ENCODE data around the gene HPCAL1.
A peak's percentile ranks its signal among the peaks of the same experiment; 100 is the strongest.

HPCAL1 gene

DNA sequence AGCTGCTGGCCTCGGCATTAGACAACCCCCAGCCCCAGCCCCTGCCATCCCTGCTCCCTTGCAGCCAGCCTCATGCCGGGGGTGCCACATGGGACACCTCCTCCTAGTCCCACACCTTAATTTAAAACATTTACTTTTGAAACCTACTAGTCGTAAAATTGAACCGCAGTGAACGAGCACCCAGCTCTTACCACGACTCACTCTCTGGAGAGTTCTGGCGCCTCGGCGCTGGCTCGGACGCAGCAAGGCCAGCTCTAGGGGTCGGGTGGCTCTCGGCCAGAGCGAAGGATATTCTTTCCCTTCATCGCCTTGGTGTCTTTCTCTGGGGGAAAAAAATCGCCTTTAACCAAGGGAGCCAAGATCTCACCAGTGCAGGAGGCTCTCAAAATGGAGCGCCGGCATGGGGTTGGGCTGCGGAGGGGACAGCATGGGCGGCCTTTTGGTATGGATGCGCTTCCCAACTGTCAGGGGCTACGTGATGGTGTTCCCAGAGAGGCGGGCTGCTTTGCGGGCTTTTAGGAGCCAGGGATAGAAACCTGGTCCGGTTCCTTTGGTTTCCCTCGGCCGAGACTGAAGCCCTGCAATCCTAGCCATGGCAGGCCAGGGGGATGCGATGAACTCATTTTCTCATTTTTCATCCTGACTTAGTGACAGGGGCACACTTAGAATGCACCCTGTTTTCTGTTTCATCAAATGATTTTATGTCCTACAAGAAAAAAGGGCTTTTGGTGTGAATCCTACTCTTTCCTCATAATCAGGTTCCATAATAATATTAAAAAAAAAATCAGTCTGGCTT lies 2.0 kb downstream of the HPCAL1 start:
- no peaks in the 10 kb centered on the region for H3K36me3 ChIP-seq (ENCODE audit: control insufficient read depth, insufficient read depth, low read length)
- no peak overlapping the region for H3K27ac ChIP-seq (ENCODE audit: low read depth, low read length, severe bottlenecking)
- 18 to 27% methylated on average over 21 to 25 of the region's 28 CpGs for WGBS, 2 experiments (ENCODE audit: insufficient coverage in 2 of 2)
- peak overlapping the region; percentile 77 for H3K4me3 ChIP-seq (ENCODE audit: extremely low read depth, insufficient read depth, low read length, poor library complexity, severe bottlenecking)
- H3K4me1 ChIP-seq (ENCODE audit: control insufficient read depth, insufficient read depth, low read length, poor library complexity, severe bottlenecking), result peaks cover 19% of the 10 kb centered on the region
- peaks cover 4% of the 10 kb centered on the region for H3K9me3 ChIP-seq (ENCODE audit: control insufficient read depth, low read length)

DNA sequence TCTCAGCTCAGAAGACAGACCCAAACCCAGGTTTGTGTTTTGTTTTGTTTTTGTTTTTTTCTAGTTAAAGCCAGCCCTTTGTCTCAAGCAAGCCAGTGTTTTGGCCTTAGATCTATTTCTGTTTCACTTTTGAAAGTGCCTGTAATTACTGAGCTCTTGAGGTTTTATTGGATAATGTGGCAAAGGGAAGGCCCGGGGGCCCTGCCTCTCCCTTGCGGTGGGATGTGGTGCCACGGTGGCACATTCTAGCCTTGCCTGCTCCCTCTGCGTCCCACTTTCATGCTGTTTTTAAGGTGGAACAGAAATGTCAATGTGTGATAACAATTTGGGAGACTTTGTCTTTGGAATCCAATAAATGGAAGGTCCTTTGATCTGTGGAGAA lies 2.5 kb downstream of the HPCAL1 start:
- H3K4me1 ChIP-seq (ENCODE audit: control insufficient read depth, insufficient read depth, low read length, poor library complexity, severe bottlenecking), result peaks cover 19% of the 10 kb centered on the region
- no peak overlapping the region for H3K27ac ChIP-seq (ENCODE audit: low read depth, low read length, severe bottlenecking)
- no peak overlapping the region for H3K4me3 ChIP-seq (ENCODE audit: extremely low read depth, insufficient read depth, low read length, poor library complexity, severe bottlenecking)
- H3K9me3 ChIP-seq (ENCODE audit: control insufficient read depth, low read length), result no peaks in the 10 kb centered on the region
- WGBS, 2 experiments (ENCODE audit: insufficient coverage in 2 of 2), result 94% methylated on average over 3 of the region's 4 CpGs; no CpG with 5 or more reads in 1 of the 2 experiments
- no peaks in the 10 kb centered on the region for H3K36me3 ChIP-seq (ENCODE audit: control insufficient read depth, insufficient read depth, low read length)

DNA sequence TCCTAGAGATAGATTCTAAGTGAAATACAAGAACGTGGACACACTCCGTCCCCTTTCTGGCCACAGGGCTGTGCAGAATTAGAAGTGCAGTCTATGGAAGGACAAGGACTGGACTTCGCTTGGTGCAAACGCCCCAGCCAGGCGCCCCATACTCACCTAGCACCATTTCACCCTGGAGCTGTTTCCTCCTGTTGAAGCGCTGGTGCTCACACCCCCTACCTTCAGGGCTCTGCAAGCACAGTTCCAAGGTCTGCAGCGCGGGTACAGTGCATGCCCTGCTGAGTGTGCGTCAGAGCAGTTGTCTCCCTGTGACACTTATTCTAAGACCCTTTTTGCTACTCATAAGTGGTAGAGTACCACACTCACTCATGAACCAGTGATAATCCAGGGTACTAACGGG lies 3.0 kb downstream of the HPCAL1 start:
- Histone ChIP-seq H3K4me3 (ENCODE audit: extremely low read depth, insufficient read depth, low read length, poor library complexity, severe bottlenecking) (no peak overlapping the region), H3K4me1 (ENCODE audit: control insufficient read depth, insufficient read depth, low read length, poor library complexity, severe bottlenecking) (peaks cover 19% of the 10 kb centered on the region), H3K27ac (ENCODE audit: low read depth, low read length, severe bottlenecking) (no peak overlapping the region), H3K36me3 (ENCODE audit: control insufficient read depth, insufficient read depth, low read length) (no peaks in the 10 kb centered on the region), H3K9me3 (ENCODE audit: control insufficient read depth, low read length) (no peaks in the 10 kb centered on the region)
- 77 to 80% methylated on average over 9 of the region's 10 CpGs for WGBS, 2 experiments (ENCODE audit: insufficient coverage in 2 of 2)

DNA sequence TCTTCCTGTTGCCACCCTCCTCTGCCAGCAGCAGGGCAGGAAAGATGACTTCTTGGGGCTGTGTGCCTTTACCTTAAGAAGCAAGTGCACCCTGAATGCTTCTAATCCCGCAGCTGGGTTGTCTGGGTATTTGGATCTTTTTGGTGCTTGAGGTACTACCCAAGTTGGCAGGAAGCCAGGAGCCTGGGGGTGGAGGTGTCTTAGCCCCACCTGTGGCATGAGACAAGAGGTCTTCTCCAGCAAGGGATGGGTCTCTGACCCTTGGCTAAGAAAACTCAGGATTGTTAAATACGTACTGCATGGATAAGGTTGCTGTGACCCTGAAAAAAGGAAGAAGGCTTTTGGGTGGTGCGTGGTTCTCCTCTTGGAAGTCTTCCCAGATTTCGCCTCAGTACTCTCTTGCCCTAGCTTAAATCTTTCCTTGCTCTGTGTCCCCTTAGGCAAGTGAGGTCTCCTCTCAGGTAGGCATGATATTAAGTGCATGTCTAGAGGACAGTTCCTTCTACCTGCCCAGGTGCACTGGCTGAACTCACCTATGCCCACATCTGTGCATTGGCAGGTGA lies 4.3 kb downstream of the HPCAL1 start:
- Histone ChIP-seq H3K9me3 (ENCODE audit: control insufficient read depth, low read length) (no peaks in the 10 kb centered on the region), H3K36me3 (ENCODE audit: control insufficient read depth, insufficient read depth, low read length) (peaks cover 2% of the 10 kb centered on the region), H3K27ac (ENCODE audit: low read depth, low read length, severe bottlenecking) (no peak overlapping the region), H3K4me3 (ENCODE audit: extremely low read depth, insufficient read depth, low read length, poor library complexity, severe bottlenecking) (no peak overlapping the region), H3K4me1 (ENCODE audit: control insufficient read depth, insufficient read depth, low read length, poor library complexity, severe bottlenecking) (peaks cover 15% of the 10 kb centered on the region)
- WGBS, 2 experiments (ENCODE audit: insufficient coverage in 2 of 2), result 90 to 96% methylated on average over 2 to 4 of the region's 4 CpGs

DNA sequence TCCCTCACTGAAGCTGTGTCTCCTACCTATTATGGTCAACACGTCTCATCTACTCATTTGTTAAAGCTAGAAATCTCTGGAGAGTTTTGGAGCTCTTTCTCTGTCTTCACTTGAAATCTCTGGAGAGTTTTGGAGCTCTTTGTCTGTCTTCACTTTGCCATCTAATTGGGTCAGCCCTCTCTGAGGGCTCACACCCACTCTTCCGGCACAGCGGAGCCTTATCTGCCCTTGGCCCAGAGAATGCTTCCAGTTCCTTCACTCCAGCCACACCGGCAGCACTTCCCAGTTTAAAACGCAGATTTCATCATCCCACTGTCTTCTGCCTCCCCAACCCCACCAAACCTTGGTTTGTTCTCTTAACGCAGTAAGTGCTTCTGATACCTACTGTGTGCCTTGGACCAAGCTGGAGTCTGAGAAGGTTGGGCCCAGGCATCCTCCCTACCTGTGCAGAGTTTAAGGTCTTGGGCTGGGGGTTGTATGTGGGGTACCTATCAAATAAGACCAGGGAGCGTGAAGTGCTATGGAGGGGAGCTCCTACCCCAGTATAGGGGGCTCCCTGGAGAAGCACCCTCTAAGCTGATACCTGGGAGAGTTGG lies 5.0 kb downstream of the HPCAL1 start:
- no peak overlapping the region for H3K27ac ChIP-seq (ENCODE audit: low read depth, low read length, severe bottlenecking)
- peaks cover 10% of the 10 kb centered on the region for H3K4me1 ChIP-seq (ENCODE audit: control insufficient read depth, insufficient read depth, low read length, poor library complexity, severe bottlenecking)
- H3K36me3 ChIP-seq (ENCODE audit: control insufficient read depth, insufficient read depth, low read length), result peaks cover 8% of the 10 kb centered on the region
- no peak overlapping the region for H3K4me3 ChIP-seq (ENCODE audit: extremely low read depth, insufficient read depth, low read length, poor library complexity, severe bottlenecking)
- WGBS, 2 experiments (ENCODE audit: insufficient coverage in 2 of 2), result 82 to 88% methylated on average over 5 of the region's 7 CpGs
- H3K9me3 ChIP-seq (ENCODE audit: control insufficient read depth, low read length), result no peaks in the 10 kb centered on the region

DNA sequence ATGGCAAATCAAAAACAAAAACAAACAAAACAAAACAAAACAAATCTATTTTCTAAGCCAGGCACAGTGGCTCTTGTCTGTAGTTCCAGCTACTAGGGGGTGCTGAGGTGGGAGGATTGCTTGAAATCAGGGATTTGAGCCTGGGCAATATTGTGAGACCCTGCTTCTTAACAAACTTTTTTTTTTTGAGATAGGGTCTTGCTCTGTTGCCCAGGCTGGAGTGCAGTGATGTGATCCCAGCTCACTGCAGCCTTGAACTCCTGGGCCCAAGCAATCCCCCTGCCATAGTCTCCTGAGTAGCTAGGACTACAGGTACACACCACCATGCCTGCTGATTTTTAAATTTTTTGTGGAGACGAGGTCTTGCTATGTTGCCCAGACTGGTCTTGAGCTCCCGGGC lies 6.2 kb downstream of the HPCAL1 start:
- Histone ChIP-seq H3K4me3 (ENCODE audit: extremely low read depth, insufficient read depth, low read length, poor library complexity, severe bottlenecking) (no peak overlapping the region), H3K4me1 (ENCODE audit: control insufficient read depth, insufficient read depth, low read length, poor library complexity, severe bottlenecking) (peaks cover 10% of the 10 kb centered on the region), H3K36me3 (ENCODE audit: control insufficient read depth, insufficient read depth, low read length) (peaks cover 8% of the 10 kb centered on the region), H3K27ac (ENCODE audit: low read depth, low read length, severe bottlenecking) (no peak overlapping the region), H3K9me3 (ENCODE audit: control insufficient read depth, low read length) (no peaks in the 10 kb centered on the region)
- 100% methylated on average over 2 of the region's 2 CpGs for WGBS, 2 experiments (ENCODE audit: insufficient coverage in 2 of 2)

DNA sequence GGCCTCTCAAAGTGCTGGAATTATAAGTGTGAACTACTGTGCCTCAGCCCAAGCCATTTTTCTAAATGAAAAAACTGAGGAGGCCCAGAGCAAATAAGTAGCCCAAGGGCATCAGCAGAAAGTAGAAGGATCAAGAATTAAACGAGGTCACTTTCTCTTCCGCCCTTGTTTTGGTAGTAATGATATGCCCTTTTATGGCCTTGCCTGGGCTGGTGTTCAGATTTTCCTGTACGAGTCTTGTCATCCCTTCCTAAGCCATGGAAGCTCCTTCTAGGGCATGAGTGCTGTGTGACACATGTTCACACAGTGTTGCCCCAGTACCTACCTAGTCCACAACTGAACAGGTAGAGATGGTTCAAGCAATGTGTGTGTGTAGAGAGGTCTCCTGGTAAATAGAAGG lies 6.6 kb downstream of the HPCAL1 start:
- peaks cover 8% of the 10 kb centered on the region for H3K36me3 ChIP-seq (ENCODE audit: control insufficient read depth, insufficient read depth, low read length)
- 100% methylated on average over 1 of the region's 3 CpGs; no CpG with 5 or more reads in 1 of the 2 experiments for WGBS, 2 experiments (ENCODE audit: insufficient coverage in 2 of 2)
- no peak overlapping the region for H3K4me3 ChIP-seq (ENCODE audit: extremely low read depth, insufficient read depth, low read length, poor library complexity, severe bottlenecking)
- no peak overlapping the region for H3K27ac ChIP-seq (ENCODE audit: low read depth, low read length, severe bottlenecking)
- H3K9me3 ChIP-seq (ENCODE audit: control insufficient read depth, low read length), result no peaks in the 10 kb centered on the region
- H3K4me1 ChIP-seq (ENCODE audit: control insufficient read depth, insufficient read depth, low read length, poor library complexity, severe bottlenecking), result peaks cover 10% of the 10 kb centered on the region

DNA sequence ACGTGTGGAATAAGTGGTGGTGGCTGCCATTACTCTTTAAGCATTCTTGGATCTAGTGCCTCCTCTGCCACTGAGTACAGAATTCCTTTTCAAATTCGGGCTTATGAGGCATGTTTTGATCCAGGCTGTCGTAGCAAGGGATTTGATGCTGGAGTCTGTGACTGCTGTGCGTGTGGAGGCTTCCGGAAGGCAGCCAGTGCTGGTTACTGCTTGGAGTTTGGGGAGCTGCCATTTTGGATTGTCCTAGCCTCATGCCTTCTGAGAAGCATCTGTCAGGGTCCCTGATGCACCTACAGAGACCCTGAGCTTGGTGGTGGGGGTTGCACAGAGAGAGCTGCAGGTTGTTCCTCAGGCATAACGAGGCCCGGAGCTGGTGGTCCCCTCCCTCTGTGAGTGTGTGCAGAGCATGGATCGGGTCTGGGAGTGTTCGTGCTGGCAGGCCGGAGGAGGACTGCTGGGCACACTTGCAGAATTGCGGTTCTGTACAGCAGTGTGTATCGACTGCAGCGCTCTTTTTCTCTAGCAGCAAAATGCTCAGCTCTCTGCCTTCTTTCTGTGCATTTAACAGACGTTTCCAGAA lies 7.7 kb downstream of the HPCAL1 start:
- Histone ChIP-seq H3K4me1 (ENCODE audit: control insufficient read depth, insufficient read depth, low read length, poor library complexity, severe bottlenecking) (peaks cover 2% of the 10 kb centered on the region), H3K27ac (ENCODE audit: low read depth, low read length, severe bottlenecking) (no peak overlapping the region), H3K4me3 (ENCODE audit: extremely low read depth, insufficient read depth, low read length, poor library complexity, severe bottlenecking) (no peak overlapping the region), H3K9me3 (ENCODE audit: control insufficient read depth, low read length) (no peaks in the 10 kb centered on the region), H3K36me3 (ENCODE audit: control insufficient read depth, insufficient read depth, low read length) (peaks cover 8% of the 10 kb centered on the region)
- WGBS, 2 experiments (ENCODE audit: insufficient coverage in 2 of 2), result 80 to 89% methylated on average over 8 to 13 of the region's 14 CpGs

DNA sequence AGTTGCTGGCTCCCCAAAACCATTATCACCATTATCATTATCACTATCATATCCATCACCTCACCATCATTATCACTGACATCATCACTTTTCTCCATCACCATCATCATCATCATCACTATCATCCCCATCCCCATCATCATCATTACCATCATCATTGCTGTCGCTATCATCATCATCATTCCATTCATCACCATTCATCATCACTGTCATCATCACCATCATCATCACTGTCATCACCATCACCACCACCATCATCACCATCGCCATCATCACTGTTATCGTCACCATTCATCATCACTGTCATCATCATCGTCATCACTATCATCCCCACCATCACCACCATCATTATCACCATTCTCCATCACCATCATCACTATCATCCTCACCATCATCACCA lies 9.0 kb downstream of the HPCAL1 start:
- 89 to 91% methylated on average over 4 of the region's 4 CpGs for WGBS, 2 experiments (ENCODE audit: insufficient coverage in 2 of 2)
- Histone ChIP-seq H3K27ac (ENCODE audit: low read depth, low read length, severe bottlenecking) (no peak overlapping the region), H3K9me3 (ENCODE audit: control insufficient read depth, low read length) (no peaks in the 10 kb centered on the region), H3K36me3 (ENCODE audit: control insufficient read depth, insufficient read depth, low read length) (peaks cover 8% of the 10 kb centered on the region), H3K4me3 (ENCODE audit: extremely low read depth, insufficient read depth, low read length, poor library complexity, severe bottlenecking) (no peak overlapping the region), H3K4me1 (ENCODE audit: control insufficient read depth, insufficient read depth, low read length, poor library complexity, severe bottlenecking) (peaks cover 2% of the 10 kb centered on the region)

DNA sequence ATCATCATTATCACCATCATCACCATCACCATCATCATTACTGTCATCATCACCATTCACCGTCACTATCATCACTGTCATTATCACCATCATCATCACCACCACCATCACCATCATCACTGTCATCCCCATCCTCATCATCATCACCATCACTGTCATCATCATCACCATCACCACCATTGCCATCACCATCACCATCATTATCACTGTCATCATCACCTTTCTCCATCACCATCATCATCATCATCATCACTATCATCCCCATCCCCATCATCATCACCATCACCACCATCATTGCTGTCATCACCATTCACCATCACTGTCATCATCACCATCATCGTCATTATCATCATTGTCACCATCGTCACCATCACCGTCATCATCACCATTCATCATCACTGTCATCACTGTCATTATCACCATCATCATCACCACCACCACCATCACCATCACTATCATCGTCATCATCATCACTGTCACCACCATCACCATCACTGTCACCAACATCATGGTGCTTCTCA lies 9.8 kb downstream of the HPCAL1 start:
- Histone ChIP-seq H3K9me3 (ENCODE audit: control insufficient read depth, low read length) (no peaks in the 10 kb centered on the region), H3K4me1 (ENCODE audit: control insufficient read depth, insufficient read depth, low read length, poor library complexity, severe bottlenecking) (peaks cover 2% of the 10 kb centered on the region), H3K4me3 (ENCODE audit: extremely low read depth, insufficient read depth, low read length, poor library complexity, severe bottlenecking) (no peak overlapping the region), H3K36me3 (ENCODE audit: control insufficient read depth, insufficient read depth, low read length) (peaks cover 8% of the 10 kb centered on the region), H3K27ac (ENCODE audit: low read depth, low read length, severe bottlenecking) (no peak overlapping the region)
- 93 to 99% methylated on average over 5 of the region's 5 CpGs for WGBS, 2 experiments (ENCODE audit: insufficient coverage in 2 of 2)

Measured in mesodermal cell (in vitro differentiated cells).